AG04450 (cell line): ENCODE data around the gene PLOD3. TPM values are rescaled to one million over a fixed set of nuclear protein-coding genes. Genes with fewer than 3 reads are reported as not detected.

ENCODE experiments used
- CTCF ChIA-PET: fragments of 300-600, 350-600 bp; formaldehyde crosslinking; extraction: SDS; loops from one replicate; lab custom pipeline; 2022; ENCODE audit warnings: antibody characterized with exemption, inconsistent platforms; lab: Charles Lee
- POLR2A ChIA-PET: fragments of 350-600 bp; formaldehyde crosslinking; extraction: SDS; loops from one replicate; lab custom pipeline; 2021; ENCODE audit warnings: antibody characterized with exemption, inconsistent platforms; lab: Yijun Ruan, JAX
- DNase-seq: peaks from one replicate; pipeline ENCODE4 v3.0.0-alpha.2; 2011; ENCODE audit warnings: low read depth, low spot score
- H3K27ac ChIP-seq: one replicate; pipeline ENCODE4 v1.5.1; 2012; ENCODE audit warnings: low read depth, low read length, control low read depth
- H3K27me3 ChIP-seq: one replicate; pipeline ENCODE4 v1.6.0; 2012; ENCODE audit warnings: low read length; ENCODE audit not compliant: control insufficient read depth, insufficient read depth
- H3K4me3 ChIP-seq: 2 replicates; pipeline ENCODE4 v1.5.1; 2011; ENCODE audit warnings: mild to moderate bottlenecking, low read depth, low read length, control low read depth
- H3K9me3 ChIP-seq: 2 replicates; pipeline ENCODE4 v1.5.1; 2012; ENCODE audit warnings: low read length; ENCODE audit not compliant: control insufficient read depth, insufficient read depth
- polyA plus RNA-seq: library from polyadenylated mRNA; depleted of rRNA; stranded (reverse); fragments of >200 nt; gene quantifications from 2 replicates; pipeline ENCODE4 v1.2.3, GENCODE V29; 2011
- TF ChIP-seq, protein P1 (sequence below): IDR thresholded peaks from 2 replicates; pipeline ENCODE4 v1.5.1; 2011; ENCODE audit warnings: low read depth, low read length, control low read depth, inconsistent platforms

PLOD3 gene
- polyA plus RNA-seq, 1 experiment = 60.6 TPM

DNA sequence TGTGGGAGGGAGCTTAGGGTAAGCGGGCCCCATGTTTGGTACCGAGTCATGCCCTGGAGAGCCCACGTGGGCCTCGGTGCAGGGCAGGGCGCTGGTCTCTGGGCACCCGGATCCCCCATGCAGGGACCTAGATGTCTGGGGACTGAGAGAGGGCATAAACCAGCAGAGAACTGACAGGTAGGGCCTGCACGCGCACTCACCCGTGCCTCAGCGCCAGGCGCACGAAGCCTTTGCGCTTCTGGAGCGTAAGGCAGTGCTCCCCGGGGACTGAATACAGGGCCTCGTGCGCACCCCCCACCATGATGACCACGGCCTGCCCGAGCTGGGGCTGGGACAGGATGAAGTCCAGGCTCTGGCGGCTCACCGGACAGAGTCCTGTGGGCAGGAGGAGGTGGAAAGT, 19.4 kb downstream of the PLOD3 start:
- TF ChIP-seq, protein P1, sequence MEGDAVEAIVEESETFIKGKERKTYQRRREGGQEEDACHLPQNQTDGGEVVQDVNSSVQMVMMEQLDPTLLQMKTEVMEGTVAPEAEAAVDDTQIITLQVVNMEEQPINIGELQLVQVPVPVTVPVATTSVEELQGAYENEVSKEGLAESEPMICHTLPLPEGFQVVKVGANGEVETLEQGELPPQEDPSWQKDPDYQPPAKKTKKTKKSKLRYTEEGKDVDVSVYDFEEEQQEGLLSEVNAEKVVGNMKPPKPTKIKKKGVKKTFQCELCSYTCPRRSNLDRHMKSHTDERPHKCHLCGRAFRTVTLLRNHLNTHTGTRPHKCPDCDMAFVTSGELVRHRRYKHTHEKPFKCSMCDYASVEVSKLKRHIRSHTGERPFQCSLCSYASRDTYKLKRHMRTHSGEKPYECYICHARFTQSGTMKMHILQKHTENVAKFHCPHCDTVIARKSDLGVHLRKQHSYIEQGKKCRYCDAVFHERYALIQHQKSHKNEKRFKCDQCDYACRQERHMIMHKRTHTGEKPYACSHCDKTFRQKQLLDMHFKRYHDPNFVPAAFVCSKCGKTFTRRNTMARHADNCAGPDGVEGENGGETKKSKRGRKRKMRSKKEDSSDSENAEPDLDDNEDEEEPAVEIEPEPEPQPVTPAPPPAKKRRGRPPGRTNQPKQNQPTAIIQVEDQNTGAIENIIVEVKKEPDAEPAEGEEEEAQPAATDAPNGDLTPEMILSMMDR = no peak
- ChIA-PET CTCF (no interaction called here), POLR2A (no interaction called here)
- Histone ChIP-seq H3K9me3 (no peaks in the 10 kb centered on the region; the same call in 1 of the 2 replicates), H3K27ac (no peak overlapping the region), H3K27me3 (peaks cover 32% of the 10 kb centered on the region), H3K4me3 (no peak overlapping the region)
- DNase-seq = no peak

DNA sequence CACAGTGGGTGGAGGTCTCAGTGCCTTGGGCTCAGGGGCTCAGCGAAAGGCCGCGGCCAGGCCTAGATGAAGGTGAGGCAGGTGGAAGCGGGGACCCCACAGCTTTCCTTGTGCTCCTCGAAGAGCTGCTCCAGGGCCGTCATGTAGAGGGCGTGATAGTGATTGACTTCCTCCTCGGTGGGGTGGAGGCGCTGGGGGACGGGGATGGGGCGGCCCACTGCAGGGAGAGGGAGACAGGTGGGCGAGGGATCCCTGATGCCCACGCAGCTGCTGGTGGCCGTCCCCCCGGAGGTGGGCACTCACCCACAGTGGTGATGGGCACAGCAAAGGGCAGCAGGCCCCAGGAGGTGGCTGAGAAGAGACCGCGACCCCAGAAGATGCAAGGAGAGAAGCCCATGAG, 21.5 kb downstream of the PLOD3 start:
- H3K27ac ChIP-seq = no peak overlapping the region
- no peak for DNase-seq
- no peaks in the 10 kb centered on the region; the same call in 1 of the 2 replicates for H3K9me3 ChIP-seq
- no peak overlapping the region for H3K4me3 ChIP-seq
- H3K27me3 ChIP-seq = peaks cover 14% of the 10 kb centered on the region
- TF ChIP-seq, protein P1 = no peak
- ChIA-PET CTCF (interaction anchor here (7.7 kb wide), 1 partner anchor 53 kb away, joined by 262 read pairs; no protein-coding TSS in a partner anchor), POLR2A (no interaction called here)

DNA sequence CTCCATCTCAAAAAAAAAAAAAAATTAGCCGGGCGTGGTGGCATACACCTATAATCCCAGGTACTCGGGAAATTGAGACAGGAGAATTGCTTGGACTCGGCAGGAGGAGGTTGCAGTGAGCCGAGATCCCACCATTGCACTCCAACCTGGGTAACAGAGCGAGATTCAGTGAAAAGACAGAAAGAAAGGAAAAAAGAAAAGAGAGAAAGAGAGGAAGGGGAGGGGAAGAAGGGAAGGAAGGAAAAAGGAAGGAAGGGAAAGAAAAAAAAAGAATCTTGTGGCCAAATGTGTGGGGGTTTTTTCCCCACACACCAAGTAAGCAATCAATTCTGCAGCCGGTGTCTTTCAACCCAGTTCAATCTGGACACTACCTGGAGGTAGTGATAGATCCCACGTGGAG, 28.3 kb downstream of the PLOD3 start:
- ChIA-PET CTCF (interaction anchor here (0.7 kb wide), 1 partner anchor 45 kb away, joined by 3 read pairs; no protein-coding TSS in a partner anchor), POLR2A (no interaction called here)
- Histone ChIP-seq H3K4me3 (no peak overlapping the region), H3K9me3 (no peaks in the 10 kb centered on the region), H3K27me3 (no peaks in the 10 kb centered on the region), H3K27ac (no peak overlapping the region)
- TF ChIP-seq, protein P1 = no peak
- no peak for DNase-seq

DNA sequence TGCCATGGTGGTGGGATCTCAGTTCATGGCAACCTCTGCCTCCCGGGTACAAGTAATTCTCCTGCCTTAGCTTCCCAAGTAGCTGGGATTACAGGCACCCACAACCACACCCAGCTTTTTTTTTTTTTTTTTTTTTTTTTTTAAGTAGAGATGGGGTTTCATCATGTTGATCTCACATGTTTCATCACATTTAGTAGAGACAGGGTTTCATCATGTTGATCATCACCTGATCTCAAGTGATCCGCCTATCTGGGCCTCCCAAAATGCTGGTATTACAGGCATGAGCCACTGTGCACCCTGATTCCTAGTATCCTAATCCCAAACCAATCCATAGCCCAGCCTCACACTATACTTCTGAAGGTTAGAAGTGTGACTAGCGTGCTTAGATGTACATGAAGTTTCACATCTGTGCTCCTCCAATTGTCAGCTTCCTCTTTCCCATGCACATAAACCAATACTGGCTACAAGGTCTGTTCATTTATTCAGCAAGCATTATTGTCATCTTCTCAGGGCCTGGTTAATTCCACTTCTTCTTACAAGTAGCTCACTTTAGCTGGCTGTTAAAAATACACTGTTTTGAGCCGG, 30.4 kb downstream of the PLOD3 start:
- TF ChIP-seq, protein P1 = no peak
- no peaks in the 10 kb centered on the region for H3K27me3 ChIP-seq
- ChIA-PET CTCF (interaction anchor here (1.0 to 2.3 kb wide), 4 partner anchors 17 to 95 kb away, joined by 3 to 25 read pairs (median 6); no protein-coding TSS in a partner anchor), POLR2A (interaction anchor here (0.6 kb wide), 1 partner anchor 426 kb away, joined by 3 read pairs; no protein-coding TSS in a partner anchor)
- H3K4me3 ChIP-seq = no peak overlapping the region
- no peak for DNase-seq
- H3K27ac ChIP-seq = no peak overlapping the region
- no peaks in the 10 kb centered on the region for H3K9me3 ChIP-seq

DNA sequence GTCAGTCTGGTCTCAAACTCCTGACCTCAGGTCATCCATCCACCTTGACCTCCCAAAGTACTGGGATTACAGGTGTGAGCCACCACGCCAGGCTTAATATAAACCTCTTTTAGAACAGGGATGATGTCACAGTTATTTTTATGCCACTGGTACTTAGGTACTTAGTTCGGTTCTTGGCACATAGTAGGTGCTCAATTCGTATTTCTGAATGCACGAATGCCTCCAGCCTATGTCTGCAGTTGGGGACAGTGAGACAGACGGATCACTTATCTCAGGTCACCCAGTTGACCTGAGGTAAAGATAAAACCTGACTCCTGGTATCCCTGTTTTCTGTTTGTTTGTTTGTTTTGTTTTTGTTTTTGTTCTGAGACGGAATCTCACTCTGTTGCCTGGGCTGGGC, 31.2 kb downstream of the PLOD3 start:
- H3K9me3 ChIP-seq = no peaks in the 10 kb centered on the region
- TF ChIP-seq, protein P1 = no peak
- H3K4me3 ChIP-seq = no peak overlapping the region
- no peak for DNase-seq
- H3K27ac ChIP-seq = no peak overlapping the region
- CTCF ChIA-PET = interaction anchor here (1.0 to 2.3 kb wide), 3 partner anchors 16 to 43 kb away, joined by 3 to 25 read pairs (median 8); no protein-coding TSS in a partner anchor
- H3K27me3 ChIP-seq = peaks cover 5% of the 10 kb centered on the region
- POLR2A ChIA-PET = interaction anchor here (0.6 kb wide), 2 partner anchors 425 to 602 kb away, joined by 3 read pairs; no protein-coding TSS in a partner anchor
